ENCODE results near the gene DRAP1. TPM values are rescaled to one million over a fixed set of nuclear protein-coding genes. Genes with fewer than 3 reads are reported as not detected.
A peak's percentile ranks its signal among the peaks of the same experiment; 100 is the strongest.

The DRAP1 gene
- total RNA-seq, 2 experiments from 2014 or later = 111 to 158 TPM

DNA sequence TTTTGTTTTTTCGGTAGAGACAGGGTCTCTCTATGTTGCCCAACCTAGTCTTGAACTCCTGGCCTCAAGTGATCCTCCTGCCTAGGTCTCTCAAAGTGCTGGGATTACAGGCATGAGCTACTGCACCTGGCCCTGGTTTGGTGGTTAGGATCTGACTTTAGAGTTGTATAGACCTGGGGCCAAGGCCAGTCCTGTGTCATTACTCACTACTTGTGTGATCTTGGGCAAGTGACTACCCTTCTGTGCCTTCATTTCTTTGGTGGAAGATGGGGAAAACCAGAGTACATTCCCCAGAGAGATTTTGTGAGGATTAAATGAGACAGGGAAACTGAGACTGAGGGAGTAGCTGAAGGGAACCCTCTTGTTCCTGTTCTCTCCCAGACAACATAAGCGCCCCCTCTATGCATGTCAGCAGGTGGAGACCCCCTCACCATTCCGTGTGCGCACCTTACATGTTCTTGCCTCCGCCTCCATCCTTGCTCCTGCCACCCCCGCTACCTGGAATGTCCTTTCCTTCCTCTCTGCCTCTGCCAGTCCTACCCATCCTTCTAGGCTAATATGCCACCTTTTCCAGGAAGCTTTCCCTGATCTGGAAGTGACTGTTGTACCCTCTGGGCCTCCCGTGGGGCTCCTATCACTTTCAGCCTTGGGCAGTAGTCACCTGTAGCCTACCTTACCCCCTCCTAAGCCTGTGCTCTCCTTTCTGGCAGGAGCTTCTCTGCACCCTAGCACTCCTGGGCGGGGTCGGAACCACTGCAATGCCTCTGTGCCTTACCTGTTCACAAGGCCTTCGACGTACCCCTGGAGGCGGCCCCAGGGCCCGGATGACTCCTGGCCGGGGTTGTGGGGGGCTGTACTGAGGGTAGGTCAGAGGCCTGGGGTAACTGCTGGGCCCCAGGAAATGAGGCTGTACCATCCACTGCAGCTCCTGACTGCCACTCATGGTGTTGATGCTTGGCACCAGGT lies 22.9 kb upstream of the DRAP1 start:
- Mint-ChIP-seq H3K4me1 (peaks cover 57% of the 10 kb centered on the region), H3K27me3 (no peaks in the 10 kb centered on the region), H3K9me3 (ENCODE audit: low read depth) (no peaks in the 10 kb centered on the region), H3K36me3 (ENCODE audit: low read depth) (peaks cover 45% of the 10 kb centered on the region), H3K27ac (peak overlapping the region; percentile 58), H3K4me3 (peak overlapping the region; percentile 25)
- intact Hi-C loops (cut with DNase I, micrococcal nuclease) = loop anchor here in 1 of 2 experiments (10.0 kb wide), 1 partner anchor 472 kb away; the partner anchor contains the start of gene NEAT1
- POLR2A ChIA-PET = interaction anchor here (0.7 to 0.9 kb wide), 2 partner anchors 9 to 900 kb away, joined by 3 to 4 read pairs; no protein-coding TSS in a partner anchor
- CTCF ChIA-PET = interaction anchor here (0.5 to 7.8 kb wide), 5 partner anchors 9 to 1376 kb away, joined by 3 to 113 read pairs (median 3); partner anchors contain the start of genes CCDC85B and FIBP
- DNase-seq = no peak
- ATAC-seq = no peak

- no peak overlapping the region for H3K27ac Mint-ChIP-seq
- H3K27me3 Mint-ChIP-seq = peaks cover 2% of the 10 kb centered on the region
- peaks cover 43% of the 10 kb centered on the region for H3K36me3 Mint-ChIP-seq (ENCODE audit: low read depth)
- H3K9me3 Mint-ChIP-seq (ENCODE audit: low read depth) = no peaks in the 10 kb centered on the region
- peaks cover 60% of the 10 kb centered on the region for H3K4me1 Mint-ChIP-seq
- POLR2A ChIA-PET = interaction anchor here (0.9 kb wide), 1 partner anchor 9 kb away, joined by 3 read pairs; no protein-coding TSS in a partner anchor
- no peak for DNase-seq
- no peak for ATAC-seq
- intact Hi-C loops (cut with DNase I, micrococcal nuclease) = loop anchor here in 1 of 2 experiments (10.0 kb wide), 1 partner anchor 472 kb away; the partner anchor contains the start of gene NEAT1
- peak overlapping the region; percentile 49 for H3K4me3 Mint-ChIP-seq
- CTCF ChIA-PET = interaction anchor here (0.6 to 7.8 kb wide), 6 partner anchors 10 to 185 kb away, joined by 3 to 113 read pairs (median 3); partner anchors contain the start of genes CCDC85B and FIBP
These were observed 22.2 kb upstream of the DRAP1 start for GRCh38 chr11:65897020-65897471.

- H3K9me3 Mint-ChIP-seq (ENCODE audit: low read depth) = no peaks in the 10 kb centered on the region
- ChIA-PET CTCF (interaction anchor here (0.6 to 7.8 kb wide), 5 partner anchors 12 to 369 kb away, joined by 3 to 113 read pairs (median 3); partner anchors contain the start of genes CCDC85B and FIBP), POLR2A (interaction anchor here (5.1 kb wide), 1 partner anchor 9 kb away, joined by 59 read pairs; the partner anchor contains the start of genes CCDC85B and FIBP)
- H3K4me3 Mint-ChIP-seq = peak overlapping the region; percentile 75
- H3K27me3 Mint-ChIP-seq = peaks cover 4% of the 10 kb centered on the region
- H3K27ac Mint-ChIP-seq = peak overlapping the region; percentile 80
- H3K4me1 Mint-ChIP-seq = peaks cover 47% of the 10 kb centered on the region
- no peak for ATAC-seq
- peaks cover 34% of the 10 kb centered on the region for H3K36me3 Mint-ChIP-seq (ENCODE audit: low read depth)
- intact Hi-C loops (cut with DNase I, micrococcal nuclease) = loop anchor here in 1 of 2 experiments (10.0 kb wide), 1 partner anchor 474 kb away; the partner anchor contains the start of gene NEAT1
- DNase-seq = no peak
These were observed 20.4 kb upstream of the DRAP1 start for GRCh38 chr11:65898656-65899355.

- peak; percentile 36 for ATAC-seq
- Mint-ChIP-seq H3K27me3 (peaks cover 4% of the 10 kb centered on the region), H3K4me3 (peak overlapping the region; percentile 75), H3K36me3 (ENCODE audit: low read depth) (peaks cover 28% of the 10 kb centered on the region), H3K27ac (peak overlapping the region; percentile 78), H3K4me1 (peaks cover 39% of the 10 kb centered on the region), H3K9me3 (ENCODE audit: low read depth) (no peaks in the 10 kb centered on the region)
- ChIA-PET CTCF (interaction anchor here (1.0 to 7.8 kb wide), 4 partner anchors 12 to 48 kb away, joined by 3 to 113 read pairs (median 4); partner anchors contain the start of genes CCDC85B and FIBP), POLR2A (interaction anchor here (1.0 to 5.1 kb wide), 2 partner anchors 9 to 18 kb away, joined by 3 to 59 read pairs; partner anchors contain the start of genes CCDC85B and FIBP)
- intact Hi-C loops (cut with DNase I, micrococcal nuclease) = loop anchor here (1.0 to 10.0 kb wide), 9 partner anchors 9 to 475 kb away; partner anchors contain the start of genes C11orf68 (in 2 of the 2), CCDC85B (in 2 of the 2), DRAP1 (in 2 of the 2) and BANF1 (in 1 of the 2)
- peak; percentile 89 for DNase-seq
These were observed 19.7 kb upstream of the DRAP1 start for GRCh38 chr11:65899356-65900124.

- Mint-ChIP-seq H3K4me3 (peak within 1 kb of the TSS; percentile 75), H3K36me3 (ENCODE audit: low read depth) (peaks cover 25% of the 10 kb centered on the region), H3K27me3 (peaks cover 4% of the 10 kb centered on the region), H3K9me3 (ENCODE audit: low read depth) (no peaks in the 10 kb centered on the region), H3K27ac (peak within 1 kb of the TSS; percentile 78), H3K4me1 (peaks cover 35% of the 10 kb centered on the region)
- CTCF ChIA-PET = interaction anchor here (1.1 to 7.8 kb wide), 6 partner anchors 8 to 41 kb away, joined by 3 to 113 read pairs (median 6); partner anchors contain the start of genes CCDC85B, FIBP and MUS81
- POLR2A ChIA-PET = interaction anchor here (0.6 to 5.1 kb wide), 5 partner anchors 10 to 892 kb away, joined by 3 to 59 read pairs (median 3); partner anchors contain the start of genes CCDC85B and FIBP
- ATAC-seq (peak; percentile 85), DNase-seq (peak; percentile 98)
- intact Hi-C loops (cut with DNase I, micrococcal nuclease) = loop anchor here (1.0 kb wide), 8 partner anchors 10 to 412 kb away; partner anchors contain the start of genes C11orf68 (in 2 of the 2), CCDC85B (in 2 of the 2), DRAP1 (in 2 of the 2) and BANF1 (in 1 of the 2)
These were observed 18.9 kb upstream of the DRAP1 start, which contains the start of gene FOSL1 for GRCh38 chr11:65900125-65900898. Gene FOSL1 (minus strand): TSS chr11:65900388. CDS start chr11:65900339, 49 bp downstream.

DNA sequence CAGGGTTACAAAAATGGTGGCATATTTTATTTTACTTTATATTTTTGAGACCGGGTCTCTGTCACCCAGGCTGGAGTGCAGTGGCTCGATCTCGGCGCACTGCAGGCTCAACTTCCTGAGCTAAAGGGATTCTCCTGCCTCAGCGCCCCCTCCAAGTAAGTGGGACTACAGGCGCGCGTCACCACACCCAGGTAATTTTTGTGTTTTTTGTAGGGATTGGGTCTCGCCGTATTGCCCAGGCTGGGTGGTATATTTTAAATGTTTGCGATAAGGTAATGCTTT lies 18.4 kb upstream of the DRAP1 start:
- H3K9me3 Mint-ChIP-seq (ENCODE audit: low read depth) = no peaks in the 10 kb centered on the region
- no peak overlapping the region for H3K27ac Mint-ChIP-seq
- ChIA-PET CTCF (interaction anchor here (0.9 to 7.8 kb wide), 8 partner anchors 8 to 121 kb away, joined by 3 to 113 read pairs (median 4); partner anchors contain the start of genes CCDC85B, FIBP and MUS81), POLR2A (interaction anchor here (0.6 to 5.1 kb wide), 3 partner anchors 11 to 892 kb away, joined by 3 to 59 read pairs (median 5); partner anchors contain the start of genes CCDC85B and FIBP)
- peaks cover 4% of the 10 kb centered on the region for H3K27me3 Mint-ChIP-seq
- H3K36me3 Mint-ChIP-seq (ENCODE audit: low read depth) = peaks cover 20% of the 10 kb centered on the region
- intact Hi-C loops (cut with DNase I, micrococcal nuclease) = loop anchor here (1.0 kb wide), 8 partner anchors 11 to 411 kb away; partner anchors contain the start of genes C11orf68 (in 2 of the 2), CCDC85B (in 2 of the 2), DRAP1 (in 2 of the 2) and BANF1 (in 1 of the 2)
- H3K4me1 Mint-ChIP-seq = peaks cover 30% of the 10 kb centered on the region
- peak overlapping the region; percentile 75 for H3K4me3 Mint-ChIP-seq
- ATAC-seq = no peak
- DNase-seq = no peak

GRCh38 chr11:65903068-65903481 lies 16.2 kb upstream of the DRAP1 start:
- CTCF ChIA-PET = interaction anchor here (3.0 to 7.8 kb wide), 2 partner anchors 16 to 44 kb away, joined by 13 to 113 read pairs; partner anchors contain the start of genes CCDC85B, FIBP and MUS81
- Mint-ChIP-seq H3K36me3 (ENCODE audit: low read depth) (peaks cover 5% of the 10 kb centered on the region), H3K27ac (no peak overlapping the region), H3K9me3 (ENCODE audit: low read depth) (no peaks in the 10 kb centered on the region), H3K4me3 (no peak overlapping the region), H3K27me3 (peaks cover 4% of the 10 kb centered on the region), H3K4me1 (peaks cover 11% of the 10 kb centered on the region)
- intact Hi-C loops (cut with DNase I, micrococcal nuclease) = no loop called here
- no peak for ATAC-seq
- DNase-seq = no peak
- POLR2A ChIA-PET = interaction anchor here (5.1 kb wide), 1 partner anchor 13 kb away, joined by 59 read pairs; the partner anchor contains the start of genes CCDC85B and FIBP

DNA sequence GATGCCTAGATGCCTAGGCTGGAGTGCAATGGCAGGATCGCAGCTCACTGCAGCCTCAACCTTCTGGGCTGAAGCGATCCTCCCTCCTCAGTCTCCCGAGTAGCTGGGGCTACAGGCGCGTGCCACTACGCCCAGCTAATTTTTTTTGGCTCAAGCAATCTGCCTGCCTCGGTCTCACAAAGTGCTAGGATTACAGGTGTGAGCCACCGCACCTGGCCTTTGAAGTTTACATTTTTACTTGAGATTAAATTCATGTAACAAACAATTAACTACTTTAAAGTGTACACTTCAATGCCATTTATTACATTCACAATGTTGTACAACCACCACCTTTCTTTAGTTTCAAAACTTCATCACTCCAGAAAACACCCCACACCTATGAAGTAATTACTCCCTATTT lies 15.5 kb upstream of the DRAP1 start:
- ATAC-seq (no peak), DNase-seq (no peak)
- no peaks in the 10 kb centered on the region for H3K9me3 Mint-ChIP-seq (ENCODE audit: low read depth)
- peaks cover 4% of the 10 kb centered on the region for H3K27me3 Mint-ChIP-seq
- CTCF ChIA-PET = no interaction called here
- H3K4me3 Mint-ChIP-seq = no peak overlapping the region
- H3K36me3 Mint-ChIP-seq (ENCODE audit: low read depth) = peaks cover 3% of the 10 kb centered on the region
- no peak overlapping the region for H3K27ac Mint-ChIP-seq
- H3K4me1 Mint-ChIP-seq = peaks cover 9% of the 10 kb centered on the region
- POLR2A ChIA-PET = no interaction called here
- intact Hi-C loops (cut with DNase I, micrococcal nuclease) = no loop called here

DNA sequence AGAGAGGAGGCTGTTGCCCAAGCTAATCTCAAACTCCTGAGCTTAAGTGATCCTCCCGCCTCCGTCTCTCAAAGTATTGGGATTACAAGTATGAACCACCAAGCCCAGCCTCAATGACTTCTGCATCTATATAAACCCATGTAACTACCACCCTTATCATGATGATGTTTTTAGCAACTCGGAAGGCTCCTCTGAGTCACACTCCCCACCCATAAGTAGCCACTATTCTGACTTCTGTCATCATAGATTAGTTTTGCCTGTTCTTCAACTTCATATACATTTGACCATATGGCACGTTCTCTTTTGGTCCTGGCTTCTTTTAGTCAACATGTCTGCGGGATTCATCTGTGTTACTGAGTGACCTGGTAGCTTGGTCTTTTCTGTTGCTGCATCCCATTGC lies 12.6 kb upstream of the DRAP1 start:
- ATAC-seq (no peak), DNase-seq (no peak)
- H3K27me3 Mint-ChIP-seq = peaks cover 6% of the 10 kb centered on the region
- POLR2A ChIA-PET = interaction anchor here (0.6 kb wide), 1 partner anchor 113 kb away, joined by 3 read pairs; no protein-coding TSS in a partner anchor
- intact Hi-C loops (cut with DNase I, micrococcal nuclease) = no loop called here
- H3K9me3 Mint-ChIP-seq (ENCODE audit: low read depth) = no peaks in the 10 kb centered on the region
- CTCF ChIA-PET = interaction anchor here (0.6 to 2.1 kb wide), 6 partner anchors 16 to 554 kb away, joined by 3 to 6 read pairs (median 4); partner anchors contain the start of genes CCDC85B and FIBP
- no peak overlapping the region for H3K4me3 Mint-ChIP-seq
- H3K36me3 Mint-ChIP-seq (ENCODE audit: low read depth) = no peaks in the 10 kb centered on the region
- peaks cover 10% of the 10 kb centered on the region for H3K4me1 Mint-ChIP-seq
- H3K27ac Mint-ChIP-seq = no peak overlapping the region

Measured in activated CD4-positive, alpha-beta T cell treated with anti-CD3 and anti-CD28 coated beads for 36 hours (primary cell).